ENCODE data around the gene SERTAD4. TPM values are rescaled to one million over a fixed set of nuclear protein-coding genes. Genes with fewer than 3 reads are reported as not detected.

Gene SERTAD4
- total RNA-seq, 1 donor = 2.9 TPM

Other genes with a start within 250 kb of the SERTAD4 start
- 5.1 and 7.4 TPM in 2 replicates for gene HHAT, start 96.1 kb downstream of the SERTAD4 start, total RNA-seq

All from osteoblast (primary cell).